COLO668 (cell line): Measurements from ENCODE around the gene RAD9A.
"Not testable (repeated sequence)": the region's sequence is repeated elsewhere in the genome, so short reads cannot be mapped to it uniquely, and the experiment has no call there.

Experiments
- DNase-seq: peaks from one replicate; lab custom pipeline; 2025; ENCODE audit not compliant: unreplicated experiment; lab: John Stamatoyannopoulos, UW

RAD9A gene

DNA sequence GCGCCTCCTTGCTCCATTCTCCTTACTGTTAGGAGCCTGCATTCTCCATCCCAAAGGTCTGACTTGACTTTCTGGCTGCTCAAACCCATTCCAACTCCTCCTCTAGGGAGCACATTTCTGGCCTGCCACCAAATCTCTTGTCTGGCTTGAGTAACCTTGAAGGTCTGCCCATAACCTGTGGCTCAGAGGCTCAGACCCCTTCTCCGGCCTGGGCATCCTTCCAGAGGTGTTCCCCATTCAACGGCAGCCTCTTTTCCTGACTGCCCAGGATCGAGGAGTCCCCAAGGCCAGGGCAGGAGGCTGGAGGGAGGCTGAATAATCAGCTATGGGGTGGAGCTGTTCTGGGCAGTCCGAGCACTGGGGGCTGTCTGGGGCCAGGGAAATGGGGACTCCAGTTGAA is 2.2 kb downstream of the RAD9A start:
- DNase-seq: no peak

- no peak for DNase-seq
Measured at GRCh38 chr11:67395555-67396258, 3.9 kb downstream of the RAD9A start.

GRCh38 chr11:67396259-67396581 is 4.4 kb downstream of the RAD9A start:
- no peak for DNase-seq

GRCh38 chr11:67396587-67397389 is 5.0 kb downstream of the RAD9A start:
- DNase-seq: no peak

DNA sequence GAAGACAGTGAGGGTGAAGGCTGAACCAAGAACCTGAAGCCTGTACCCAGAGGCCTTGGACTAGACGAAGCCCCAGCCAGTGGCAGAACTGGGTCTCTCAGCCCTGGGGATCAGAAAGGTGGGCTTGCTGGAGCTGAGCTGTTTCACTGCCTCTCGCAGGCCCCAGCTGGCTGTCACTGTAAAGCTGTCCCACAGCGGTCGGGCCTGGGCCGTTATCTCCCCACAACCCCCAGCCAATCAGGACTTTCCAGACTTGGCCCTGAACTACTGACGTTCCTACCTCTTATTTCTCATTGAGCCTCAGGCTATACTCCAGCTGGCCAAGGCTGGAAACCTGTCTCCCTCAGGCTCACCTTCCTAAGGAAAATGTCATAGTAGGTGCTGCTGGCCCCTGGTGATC is 5.8 kb downstream of the RAD9A start:
- DNase-seq: no peak

- no peak for DNase-seq
Measured at GRCh38 chr11:67397986-67398660, 6.3 kb downstream of the RAD9A start.

DNA sequence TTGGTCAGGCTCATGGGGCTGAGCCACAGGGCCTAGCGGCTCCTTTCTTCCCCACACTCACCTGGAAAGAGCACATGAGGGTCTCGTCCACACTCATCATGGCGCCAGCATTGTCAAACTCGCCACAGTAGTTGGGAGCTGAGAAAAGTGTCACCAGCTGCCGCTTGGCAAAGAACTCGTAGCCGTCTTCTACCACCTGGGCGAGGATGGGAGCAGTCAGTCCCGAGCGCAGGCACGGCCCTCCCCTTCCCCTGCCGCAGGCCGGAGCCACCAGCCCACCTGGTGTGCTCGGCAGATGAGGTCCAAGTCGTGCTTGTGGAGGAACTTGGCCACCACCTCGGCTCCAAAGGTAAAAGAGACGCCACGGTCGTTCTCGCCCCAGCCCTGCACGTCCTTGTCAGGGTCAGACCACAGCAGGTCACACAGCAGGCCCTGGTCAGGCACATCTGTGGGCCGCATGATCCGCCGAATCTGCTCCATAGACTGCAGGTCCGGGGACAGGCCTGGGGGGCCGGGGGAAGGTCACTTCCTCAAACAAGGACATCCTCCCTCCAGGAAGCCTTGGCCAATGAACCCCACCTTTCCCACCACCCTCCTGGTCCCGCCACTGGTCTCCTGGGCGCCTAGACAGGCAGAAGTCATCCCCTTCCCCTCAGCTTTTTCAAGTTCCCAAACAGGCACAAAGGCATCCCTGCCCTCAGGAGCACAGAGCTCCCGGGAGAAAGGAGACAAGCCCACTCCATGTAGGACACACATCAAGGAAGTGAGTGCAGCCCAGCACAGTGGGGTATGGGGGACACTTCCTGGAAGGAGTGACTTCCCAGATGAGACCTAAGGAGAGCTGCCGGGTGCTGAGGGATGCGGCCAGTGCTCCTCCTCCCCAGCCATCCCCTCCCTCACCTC is 7.1 kb downstream of the RAD9A start:
- DNase-seq: no peak

DNA sequence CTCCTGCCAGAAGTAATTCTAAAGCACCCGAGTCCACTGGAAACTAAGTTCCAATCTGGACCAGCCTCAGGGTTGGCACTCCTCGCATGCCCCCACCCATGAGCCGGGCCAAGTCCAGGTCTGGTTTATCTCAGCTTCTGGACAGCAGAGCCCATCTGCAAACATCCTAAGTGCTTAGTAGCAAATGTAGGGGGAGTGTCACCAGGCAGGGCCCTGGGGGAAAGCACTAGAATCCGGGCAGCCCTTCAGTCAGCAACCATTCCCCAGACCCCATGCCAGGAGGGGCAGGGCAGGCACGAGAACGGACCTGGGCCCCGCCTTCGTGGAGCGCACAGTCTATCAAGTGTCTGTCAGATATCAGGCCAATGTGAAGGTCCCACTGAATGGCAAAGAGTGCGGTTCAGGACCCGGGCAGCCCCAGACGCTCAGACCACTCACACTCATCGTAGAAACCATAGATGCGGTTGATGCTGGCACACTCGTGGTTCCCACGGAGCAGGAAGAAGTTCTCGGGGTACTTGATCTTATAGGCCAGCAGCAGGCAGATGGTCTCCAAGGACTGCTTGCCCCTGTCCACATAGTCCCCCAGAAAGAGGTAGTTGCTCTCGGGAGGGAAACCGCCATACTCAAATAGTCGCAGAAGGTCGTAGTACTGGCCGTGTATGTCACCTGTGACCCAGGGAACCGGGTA is 8.6 kb downstream of the RAD9A start:
- no peak for DNase-seq

GRCh38 chr11:67400942-67401494 is 9.2 kb downstream of the RAD9A start:
- no peak for DNase-seq

DNA sequence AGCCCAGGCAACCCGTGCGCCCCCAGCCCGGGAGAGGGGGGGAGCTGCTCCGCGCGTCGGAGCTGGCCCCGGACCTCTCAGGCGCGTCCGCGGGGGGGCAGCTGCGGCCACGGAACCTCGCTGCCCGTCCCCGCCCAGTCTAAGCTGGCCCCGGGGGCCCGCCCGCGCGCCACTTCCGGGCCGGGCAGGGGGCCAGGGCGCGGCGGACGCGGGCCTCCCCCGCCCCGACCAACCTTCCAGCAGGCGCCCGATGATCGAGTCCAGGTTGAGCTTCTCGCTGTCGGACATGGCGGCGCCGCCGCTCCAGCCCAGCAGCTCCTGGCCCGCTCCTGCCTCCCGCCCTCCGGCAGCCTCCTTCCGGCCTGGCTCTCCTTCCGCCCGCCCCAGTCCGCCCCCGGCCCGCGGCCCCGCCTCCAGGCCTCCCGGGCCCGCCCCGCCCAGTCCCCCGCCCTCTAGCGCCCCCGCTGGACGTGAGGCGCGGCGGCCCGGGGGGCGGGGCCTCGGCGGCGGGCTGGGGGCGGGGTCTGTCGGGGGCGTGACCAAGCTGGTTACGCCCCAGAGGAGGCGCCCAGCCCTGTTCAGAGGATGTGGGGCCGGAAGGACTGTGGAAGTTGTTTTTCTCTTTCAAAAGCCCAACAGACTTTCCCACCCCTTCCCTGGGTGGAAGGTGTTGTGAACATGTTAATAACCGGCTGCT is 9.9 kb downstream of the RAD9A start, which contains the start of gene PPP1CA:
PPP1CA (minus strand) TSS at position 364 of the 697 bp plus-strand sequence; CDS start at position 288, 76 bp downstream.
- DNase-seq: peak; percentile 93

GRCh38 chr11:67402192-67402839 is 10.5 kb downstream of the RAD9A start:
- DNase-seq: not testable (repeated sequence)

- not testable (repeated sequence) for DNase-seq
Measured at GRCh38 chr11:67403085-67403484, 11.3 kb downstream of the RAD9A start.

DNA sequence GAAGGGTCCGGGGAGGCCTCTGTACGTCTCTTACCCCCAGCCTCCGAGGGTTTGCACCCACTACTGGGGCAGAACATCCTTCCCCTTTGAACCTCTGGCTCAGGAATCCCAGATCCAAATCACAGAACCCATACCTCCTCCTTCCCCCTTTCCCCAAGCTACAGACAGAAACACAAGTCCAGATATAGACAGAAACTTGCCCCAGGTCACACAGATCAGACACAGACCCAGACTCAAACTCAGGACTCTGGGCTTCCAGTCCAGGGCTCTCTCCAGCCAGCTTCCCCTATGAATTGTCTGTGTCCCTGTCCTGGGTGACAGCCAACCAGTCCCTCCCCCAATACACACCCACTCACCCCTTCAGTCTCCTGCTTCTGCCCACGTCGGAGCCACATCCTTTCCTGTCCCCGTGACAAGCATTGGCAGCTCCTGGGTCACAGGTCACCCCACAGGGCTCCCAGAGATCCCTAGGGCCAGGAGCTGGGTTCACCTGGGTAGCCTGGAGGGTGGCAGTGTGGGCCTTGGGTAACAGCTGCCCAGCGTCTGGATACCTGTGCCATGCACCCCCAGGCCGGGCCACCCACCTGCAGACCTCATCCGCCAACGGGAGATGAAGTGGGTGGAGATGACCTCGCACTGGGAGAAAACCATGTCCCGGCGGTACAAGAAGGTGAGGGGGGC is 12.9 kb downstream of the RAD9A start:
- no peak for DNase-seq

DNA sequence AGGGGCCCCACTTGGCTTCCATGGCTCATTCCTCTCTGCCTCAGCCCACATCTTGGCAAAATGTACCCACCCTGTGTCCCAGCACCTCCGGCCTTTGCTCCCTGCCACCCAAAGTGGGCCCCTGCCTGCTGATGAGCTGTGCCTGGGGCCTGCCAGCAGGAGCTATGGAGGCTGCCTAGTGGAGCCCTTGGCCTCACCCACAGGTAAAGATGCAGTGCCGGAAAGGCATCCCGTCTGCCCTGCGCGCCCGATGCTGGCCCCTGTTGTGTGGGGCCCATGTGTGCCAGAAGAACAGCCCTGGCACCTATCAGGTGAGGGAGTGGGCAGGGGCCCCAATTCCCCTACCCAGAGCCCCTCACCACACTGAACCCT is 13.4 kb downstream of the RAD9A start:
- no peak for DNase-seq

- DNase-seq: no peak
Measured at GRCh38 chr11:67405688-67406339, 14.0 kb downstream of the RAD9A start.

- no peak for DNase-seq
Measured at GRCh38 chr11:67406420-67406968, 14.7 kb downstream of the RAD9A start.

GRCh38 chr11:67406969-67407687 is 15.3 kb downstream of the RAD9A start:
- DNase-seq: peak; percentile 40
